Effector memory CD8-positive, alpha-beta T cell (primary cell): ENCODE measurements around the gene VCPKMT.
A peak's percentile ranks its signal among the peaks of the same experiment; 100 is the strongest.

Experiments
- ATAC-seq: fragments of 150-1000 bp; cut with Tn5 transposase; replicated peaks from 2 replicates; pipeline ENCODE4 v1.10.0; 2021; ENCODE audit warnings: mild to moderate bottlenecking, moderate library complexity
- DNase-seq, 3 experiments: peaks; one replicate each; pipeline ENCODE4 v3.0.0; 2021
- H3K27ac Mint-ChIP-seq, 2 donors: one replicate each; pipeline ENCODE4 v1.8.0; 2022; ENCODE audit warnings: mild to moderate bottlenecking in 2 of 2, mixed read lengths in 2 of 2, moderate library complexity in 2 of 2
- H3K27me3 Mint-ChIP-seq, 2 donors: one replicate each; pipeline ENCODE4 v1.8.0; 2022; ENCODE audit warnings: mixed read lengths in 2 of 2
- H3K36me3 Mint-ChIP-seq: one replicate; pipeline ENCODE4 v1.8.0; 2022; ENCODE audit warnings: mild to moderate bottlenecking, moderate library complexity, mixed read lengths; ENCODE audit not compliant: insufficient read depth
- H3K4me1 Mint-ChIP-seq, 2 donors: one replicate each; pipeline ENCODE4 v1.8.0; 2022; ENCODE audit warnings: low read depth in 2 of 2, mixed read lengths in 2 of 2
- H3K4me3 Mint-ChIP-seq, 2 donors: one replicate each; pipeline ENCODE4 v1.8.0; 2022; ENCODE audit warnings: mild to moderate bottlenecking in 2 of 2, mixed read lengths in 2 of 2, moderate library complexity in 2 of 2
- H3K9me3 Mint-ChIP-seq, 2 donors: one replicate each; pipeline ENCODE4 v1.8.0; 2022; ENCODE audit warnings: mixed read lengths in 2 of 2

Gene VCPKMT

GRCh38 chr14:50069325-50069724 lies 47.0 kb downstream of the VCPKMT start:
- no peak overlapping the region for H3K27ac Mint-ChIP-seq
- no peak overlapping the region for H3K4me3 Mint-ChIP-seq
- H3K9me3 Mint-ChIP-seq: no peaks in the 10 kb centered on the region
- H3K36me3 Mint-ChIP-seq: peaks cover 2% of the 10 kb centered on the region
- no peaks in the 10 kb centered on the region for H3K27me3 Mint-ChIP-seq
- peaks cover 18 to 39% of the 10 kb centered on the region in 2 donors for H3K4me1 Mint-ChIP-seq
- ATAC-seq (no peak), DNase-seq (no peak)

GRCh38 chr14:50068496-50068895 lies 47.9 kb downstream of the VCPKMT start:
- Mint-ChIP-seq H3K4me3 (no peak overlapping the region), H3K27me3 (no peaks in the 10 kb centered on the region), H3K9me3 (no peaks in the 10 kb centered on the region), H3K4me1 (peaks cover 25 to 48% of the 10 kb centered on the region in 2 donors), H3K36me3 (peaks cover 2% of the 10 kb centered on the region), H3K27ac (peak overlapping the region in 1 of 2 donors; percentile 13)
- DNase-seq (no peak), ATAC-seq (no peak)

GRCh38 chr14:50067723-50068495 lies 48.5 kb downstream of the VCPKMT start:
- H3K4me3 Mint-ChIP-seq: no peak overlapping the region
- ATAC-seq (no peak), DNase-seq (no peak)
- no peaks in the 10 kb centered on the region for H3K9me3 Mint-ChIP-seq
- no peaks in the 10 kb centered on the region for H3K27me3 Mint-ChIP-seq
- peak overlapping the region in 1 of 2 donors; percentile 13 for H3K27ac Mint-ChIP-seq
- peaks cover 30 to 50% of the 10 kb centered on the region in 2 donors for H3K4me1 Mint-ChIP-seq
- peaks cover 2% of the 10 kb centered on the region for H3K36me3 Mint-ChIP-seq

GRCh38 chr14:50065583-50065982 lies 50.8 kb downstream of the VCPKMT start:
- Mint-ChIP-seq H3K9me3 (no peaks in the 10 kb centered on the region), H3K4me3 (peak overlapping the region; percentile 66 to 70), H3K27ac (peak overlapping the region; percentile 94 to 99), H3K36me3 (peaks cover 14% of the 10 kb centered on the region), H3K27me3 (no peaks in the 10 kb centered on the region), H3K4me1 (peaks cover 50 to 60% of the 10 kb centered on the region in 2 donors)
- DNase-seq (no peak), ATAC-seq (no peak)

GRCh38 chr14:50064993-50065392 lies 51.4 kb downstream of the VCPKMT start:
- peaks cover 14% of the 10 kb centered on the region for H3K36me3 Mint-ChIP-seq
- H3K4me1 Mint-ChIP-seq: peaks cover 56 to 62% of the 10 kb centered on the region in 2 donors
- ATAC-seq (peak; percentile 47), DNase-seq (peak; percentile 47 to 62 (median 52))
- H3K9me3 Mint-ChIP-seq: no peaks in the 10 kb centered on the region
- no peaks in the 10 kb centered on the region for H3K27me3 Mint-ChIP-seq
- peak overlapping the region; percentile 66 to 70 for H3K4me3 Mint-ChIP-seq
- peak overlapping the region; percentile 94 to 99 for H3K27ac Mint-ChIP-seq

- Mint-ChIP-seq H3K27ac (peak overlapping the region; percentile 94 to 99), H3K9me3 (no peaks in the 10 kb centered on the region), H3K27me3 (no peaks in the 10 kb centered on the region), H3K4me1 (peaks cover 63 to 70% of the 10 kb centered on the region in 2 donors), H3K4me3 (peak overlapping the region; percentile 26 to 78), H3K36me3 (peaks cover 14% of the 10 kb centered on the region)
- ATAC-seq: no peak
- DNase-seq: no peak
Measured at GRCh38 chr14:50063876-50064420, 52.4 kb downstream of the VCPKMT start.

- Mint-ChIP-seq H3K27ac (peak overlapping the region; percentile 94 to 99), H3K4me3 (peak overlapping the region; percentile 78 to 91), H3K9me3 (no peaks in the 10 kb centered on the region), H3K4me1 (peaks cover 66 to 77% of the 10 kb centered on the region in 2 donors), H3K36me3 (peaks cover 14% of the 10 kb centered on the region), H3K27me3 (no peaks in the 10 kb centered on the region)
- ATAC-seq (peak; percentile 69), DNase-seq (peak; percentile 68 to 75 (median 73))
Measured at GRCh38 chr14:50062438-50063085, 53.8 kb downstream of the VCPKMT start.

- DNase-seq (peak; percentile 67 to 74 (median 69)), ATAC-seq (peak; percentile 77)
- Mint-ChIP-seq H3K27ac (peak overlapping the region; percentile 94 to 99), H3K4me3 (peak overlapping the region; percentile 78 to 91), H3K9me3 (no peaks in the 10 kb centered on the region), H3K27me3 (no peaks in the 10 kb centered on the region), H3K36me3 (peaks cover 14% of the 10 kb centered on the region), H3K4me1 (peaks cover 70 to 83% of the 10 kb centered on the region in 2 donors)
Measured at GRCh38 chr14:50061664-50062437, 54.5 kb downstream of the VCPKMT start.

GRCh38 chr14:50060871-50061663 lies 55.3 kb downstream of the VCPKMT start:
- DNase-seq: peak; percentile 29 to 31 (median 29)
- peak overlapping the region; percentile 94 to 99 for H3K27ac Mint-ChIP-seq
- H3K4me1 Mint-ChIP-seq: peaks cover 73 to 81% of the 10 kb centered on the region in 2 donors
- peaks cover 14% of the 10 kb centered on the region for H3K36me3 Mint-ChIP-seq
- H3K9me3 Mint-ChIP-seq: no peaks in the 10 kb centered on the region
- H3K4me3 Mint-ChIP-seq: peak overlapping the region; percentile 78 to 91
- peak; percentile 33 for ATAC-seq
- H3K27me3 Mint-ChIP-seq: no peaks in the 10 kb centered on the region

- Mint-ChIP-seq H3K4me1 (peaks cover 64 to 72% of the 10 kb centered on the region in 2 donors), H3K27ac (peak overlapping the region; percentile 94 to 99), H3K36me3 (peaks cover 12% of the 10 kb centered on the region), H3K4me3 (peak overlapping the region in 1 of 2 donors; percentile 78), H3K9me3 (no peaks in the 10 kb centered on the region), H3K27me3 (no peaks in the 10 kb centered on the region)
- ATAC-seq (no peak), DNase-seq (no peak)
Measured at GRCh38 chr14:50059763-50060616, 56.4 kb downstream of the VCPKMT start.
